HepG2 (cell line): ENCODE measurements around the gene TXNIP. TPM values are rescaled to one million over a fixed set of nuclear protein-coding genes. Genes with fewer than 3 reads are reported as not detected.

Source experiments
- CC2D1A ChIP-seq: sonication (generic); formaldehyde crosslinking; IDR thresholded peaks from 2 replicates; pipeline ENCODE4 v1.8.1; 2023; ENCODE audit warnings: mild to moderate bottlenecking, missing genetic modification reagents
- CREB1 ChIP-seq, 2 experiments: fragments of 450-650 bp in 1 of 2; IDR thresholded peaks; 2 replicates each; pipeline ENCODE4 v1.6.1; 2016 to 2017; ENCODE audit warnings: control low read depth in 1 of 2, mild to moderate bottlenecking in 1 of 2, missing compliant biosample characterization in 1 of 2, missing genetic modification characterization in 1 of 2
- ETV5 ChIP-seq: IDR thresholded peaks from 2 replicates; pipeline ENCODE4 v1.6.1; 2018; ENCODE audit warnings: missing biosample characterization, missing genetic modification reagents, inconsistent platforms, borderline replicate concordance
- FOXA3 ChIP-seq: IDR thresholded peaks from 2 replicates; pipeline ENCODE4 v1.6.1; 2016; ENCODE audit warnings: missing genetic modification reagents, missing compliant biosample characterization
- FOXK1 ChIP-seq: sonication (generic); formaldehyde crosslinking; IDR thresholded peaks from 2 replicates; pipeline ENCODE4 v1.4.0; 2020; ENCODE audit warnings: low read depth, missing genetic modification reagents, borderline replicate concordance
- GATAD2A ChIP-seq: IDR thresholded peaks from 2 replicates; pipeline ENCODE4 v1.6.1; 2016
- HNF4G ChIP-seq, 2 experiments: sonication (generic) in 1 of 2; formaldehyde crosslinking in 1 of 2; IDR thresholded peaks; 2 replicates each; pipeline versions ENCODE4 v1.4.0 to v1.6.1; 2011 to 2020; ENCODE audit warnings: borderline replicate concordance in 2 of 2, low read depth in 2 of 2, mild to moderate bottlenecking in 2 of 2, low read length in 1 of 2, missing genetic modification reagents in 1 of 2, moderate library complexity in 1 of 2
- HNRNPLL ChIP-seq: fragments of 200-400 bp; formaldehyde crosslinking; IDR thresholded peaks from 2 replicates; pipeline ENCODE4 v1.6.1; 2017; ENCODE audit warnings: mild to moderate bottlenecking, low read depth, low read length; ENCODE audit not compliant: poor library complexity, severe bottlenecking
- KDM3A ChIP-seq: IDR thresholded peaks from 2 replicates; pipeline ENCODE4 v1.6.1; 2018; ENCODE audit warnings: low read depth, missing compliant biosample characterization
- NBN ChIP-seq: fragments of 450-650 bp; conservative IDR thresholded peaks from 2 replicates; pipeline ENCODE4 v1.6.1; 2017
- PPARG ChIP-seq: conservative IDR thresholded peaks from 2 replicates; pipeline ENCODE4 v1.6.1; 2016; ENCODE audit warnings: missing biosample characterization, missing genetic modification reagents
- SAP130 ChIP-seq: IDR thresholded peaks from 2 replicates; pipeline ENCODE4 v1.6.1; 2016; ENCODE audit warnings: low read depth
- SMAD3 ChIP-seq: sonication (generic); formaldehyde crosslinking; IDR thresholded peaks from 2 replicates; pipeline ENCODE4 v1.4.0; 2020; ENCODE audit warnings: missing genetic modification reagents
- SMC3 ChIP-seq: IDR thresholded peaks from 2 replicates; pipeline ENCODE4 v1.6.1; 2011; ENCODE audit warnings: low read length, improper control_type of control experiment
- SNRNP70 ChIP-seq: fragments of 200-400 bp; formaldehyde crosslinking; IDR thresholded peaks from 2 replicates; pipeline ENCODE4 v1.6.1; 2017; ENCODE audit warnings: mild to moderate bottlenecking, low read depth, low read length, moderate library complexity
- SOX6 ChIP-seq, 2 experiments: fragments of 450-650 bp in 1 of 2; sonication (generic) in 1 of 2; formaldehyde crosslinking in 1 of 2; IDR thresholded peaks; 2 replicates each; pipeline versions ENCODE4 v1.4.0 to v1.6.1; 2017 to 2020; ENCODE audit warnings: antibody characterized with exemption in 1 of 2, mild to moderate bottlenecking in 1 of 2, missing genetic modification reagents in 1 of 2
- TAF15 ChIP-seq: fragments of 200-400 bp; formaldehyde crosslinking; IDR thresholded peaks from one replicate; pipeline ENCODE4 v1.6.1; 2018; ENCODE audit warnings: mild to moderate bottlenecking, low read depth, low read length; ENCODE audit not compliant: poor library complexity, severe bottlenecking
- TEAD3 ChIP-seq: optimal IDR thresholded peaks from 2 replicates; pipeline ENCODE3; 2016; ENCODE audit warnings: borderline replicate concordance
- ZNF121 ChIP-seq: sonication (generic); formaldehyde crosslinking; IDR thresholded peaks from 2 replicates; pipeline ENCODE4 v1.5.0; 2020; ENCODE audit warnings: mild to moderate bottlenecking, missing genetic modification reagents
- ZNF224 ChIP-seq: sonication (generic); formaldehyde crosslinking; IDR thresholded peaks from 2 replicates; pipeline ENCODE4 v1.5.0; 2020; ENCODE audit warnings: mild to moderate bottlenecking, missing genetic modification reagents
- ZNF343 ChIP-seq: sonication (generic); formaldehyde crosslinking; IDR thresholded peaks from 2 replicates; pipeline ENCODE4 v1.4.0; 2020; ENCODE audit warnings: mild to moderate bottlenecking, missing genetic modification reagents
- polyA plus RNA-seq, 8 experiments: library from polyadenylated mRNA; depleted of rRNA in 3 of 8; stranded (reverse) in 7 of 8; unstranded in 1 of 8; fragments of >200 nt; fragmentation: Illumina TruSeq in 4 of 8; extraction: Trizol in 4 of 8; gene quantifications; 2 replicates each; pipeline versions ENCODE4 v1.2.1 to v1.2.3, GENCODE V29; 2011 to 2016; ENCODE audit warnings: low read depth in 4 of 8, missing spikeins in 1 of 8, mixed read lengths in 1 of 8; ENCODE audit not compliant: insufficient read depth in 1 of 8
- total RNA-seq, 5 experiments: library from RNA; depleted of rRNA; stranded (reverse); fragments of >200 nt; fragmentation: Illumina TruSeq; extraction: Trizol; gene quantifications; 2 replicates each; pipeline ENCODE4 v1.2.3, GENCODE V29; 2016; ENCODE audit warnings: low read depth in 1 of 5
- TF ChIP-seq, protein P1 (sequence below): sonication (generic); formaldehyde crosslinking; IDR thresholded peaks from 2 replicates; pipeline ENCODE4 v1.9.0; 2021; ENCODE audit warnings: missing genetic modification reagents, borderline replicate concordance
- TF ChIP-seq, protein P2 (sequence below): sonication (generic); formaldehyde crosslinking; IDR thresholded peaks from 2 replicates; pipeline ENCODE4 v1.5.1; 2020; ENCODE audit warnings: mild to moderate bottlenecking, missing genetic modification reagents, borderline replicate concordance
- TF ChIP-seq, protein P3 (sequence below): sonication (generic); IDR thresholded peaks from 2 replicates; pipeline ENCODE4 v1.6.1; 2016; ENCODE audit warnings: low read depth, borderline replicate concordance

TXNIP gene
- total and polyA plus RNA-seq, 2 of the 13 experiments (the other 11 are each of a cell fraction or from before 2014, with no cell fraction given) = 24.4 to 237 TPM

DNA sequence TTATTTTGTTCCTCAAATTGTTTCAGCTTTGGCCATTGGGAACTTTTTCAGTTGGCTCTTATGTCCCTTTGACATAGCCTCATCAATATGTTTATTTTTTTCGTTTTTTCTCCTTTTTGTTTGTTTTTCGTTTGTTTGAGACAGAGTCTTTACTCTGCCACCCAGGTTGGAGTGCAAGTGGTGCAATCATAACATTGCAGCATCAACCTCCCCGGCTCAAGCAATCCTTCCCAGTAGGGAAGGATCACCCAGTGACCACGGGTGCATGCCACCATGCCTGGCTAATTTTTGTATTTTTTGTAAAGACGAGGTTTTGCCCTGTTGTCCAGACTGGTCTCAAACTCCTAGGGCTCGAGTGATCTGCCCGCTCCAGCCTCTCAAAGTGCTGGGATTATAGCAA, 23.8 kb downstream of the TXNIP start (continued):
- TF ChIP-seq ZNF121 (CRISPR knock-in tag) (no peak), SMAD3 (CRISPR knock-in tag) (peak; percentile 93), ZNF343 (CRISPR knock-in tag) (no peak), KDM3A (CRISPR knock-in tag) (0 out of 2 replicates have a peak, but pooled peaks have one; percentile 32), TEAD3 (CRISPR knock-in tag) (peak; percentile 54), CC2D1A (no peak), CREB1 (IDR thresholded peaks at IDR 0.05) (no peak), CREB1 (CRISPR knock-in tag; IDR thresholded peaks at IDR 0.05) (peak; percentile 25; the same call in 1 of the 2 replicates), SNRNP70 (no peak), FOXK1 (peak; percentile 78; the same call in 1 of the 2 replicates), FOXA3 (peak; percentile 77; the same call in 1 of the 2 replicates), SAP130 (CRISPR knock-in tag) (peak; percentile 45; the same call in 1 of the 2 replicates), HNRNPLL (no peak), TAF15 (no peak), SMC3 (peak; percentile 39), ETV5 (peak; percentile 14; the same call in 1 of the 2 replicates), NBN (no peak), PPARG (CRISPR knock-in tag) (0 out of 2 replicates have a peak, but pooled peaks have one; percentile 27), GATAD2A (peak; percentile 91), ZNF224 (CRISPR knock-in tag) (no peak), HNF4G (IDR thresholded peaks at IDR 0.05; ENCODE audit: borderline replicate concordance, low read depth, low read length) (peak; percentile 33; the same call in 1 of the 2 replicates), HNF4G (CRISPR knock-in tag; IDR thresholded peaks at IDR 0.05; ENCODE audit: borderline replicate concordance, low read depth) (no peak), SOX6 (IDR thresholded peaks at IDR 0.05) (no peak), SOX6 (CRISPR knock-in tag; IDR thresholded peaks at IDR 0.05) (peak; percentile 80)
- TF ChIP-seq, protein P1, sequence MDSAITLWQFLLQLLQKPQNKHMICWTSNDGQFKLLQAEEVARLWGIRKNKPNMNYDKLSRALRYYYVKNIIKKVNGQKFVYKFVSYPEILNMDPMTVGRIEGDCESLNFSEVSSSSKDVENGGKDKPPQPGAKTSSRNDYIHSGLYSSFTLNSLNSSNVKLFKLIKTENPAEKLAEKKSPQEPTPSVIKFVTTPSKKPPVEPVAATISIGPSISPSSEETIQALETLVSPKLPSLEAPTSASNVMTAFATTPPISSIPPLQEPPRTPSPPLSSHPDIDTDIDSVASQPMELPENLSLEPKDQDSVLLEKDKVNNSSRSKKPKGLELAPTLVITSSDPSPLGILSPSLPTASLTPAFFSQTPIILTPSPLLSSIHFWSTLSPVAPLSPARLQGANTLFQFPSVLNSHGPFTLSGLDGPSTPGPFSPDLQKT = no peak
- TF ChIP-seq, protein P2, sequence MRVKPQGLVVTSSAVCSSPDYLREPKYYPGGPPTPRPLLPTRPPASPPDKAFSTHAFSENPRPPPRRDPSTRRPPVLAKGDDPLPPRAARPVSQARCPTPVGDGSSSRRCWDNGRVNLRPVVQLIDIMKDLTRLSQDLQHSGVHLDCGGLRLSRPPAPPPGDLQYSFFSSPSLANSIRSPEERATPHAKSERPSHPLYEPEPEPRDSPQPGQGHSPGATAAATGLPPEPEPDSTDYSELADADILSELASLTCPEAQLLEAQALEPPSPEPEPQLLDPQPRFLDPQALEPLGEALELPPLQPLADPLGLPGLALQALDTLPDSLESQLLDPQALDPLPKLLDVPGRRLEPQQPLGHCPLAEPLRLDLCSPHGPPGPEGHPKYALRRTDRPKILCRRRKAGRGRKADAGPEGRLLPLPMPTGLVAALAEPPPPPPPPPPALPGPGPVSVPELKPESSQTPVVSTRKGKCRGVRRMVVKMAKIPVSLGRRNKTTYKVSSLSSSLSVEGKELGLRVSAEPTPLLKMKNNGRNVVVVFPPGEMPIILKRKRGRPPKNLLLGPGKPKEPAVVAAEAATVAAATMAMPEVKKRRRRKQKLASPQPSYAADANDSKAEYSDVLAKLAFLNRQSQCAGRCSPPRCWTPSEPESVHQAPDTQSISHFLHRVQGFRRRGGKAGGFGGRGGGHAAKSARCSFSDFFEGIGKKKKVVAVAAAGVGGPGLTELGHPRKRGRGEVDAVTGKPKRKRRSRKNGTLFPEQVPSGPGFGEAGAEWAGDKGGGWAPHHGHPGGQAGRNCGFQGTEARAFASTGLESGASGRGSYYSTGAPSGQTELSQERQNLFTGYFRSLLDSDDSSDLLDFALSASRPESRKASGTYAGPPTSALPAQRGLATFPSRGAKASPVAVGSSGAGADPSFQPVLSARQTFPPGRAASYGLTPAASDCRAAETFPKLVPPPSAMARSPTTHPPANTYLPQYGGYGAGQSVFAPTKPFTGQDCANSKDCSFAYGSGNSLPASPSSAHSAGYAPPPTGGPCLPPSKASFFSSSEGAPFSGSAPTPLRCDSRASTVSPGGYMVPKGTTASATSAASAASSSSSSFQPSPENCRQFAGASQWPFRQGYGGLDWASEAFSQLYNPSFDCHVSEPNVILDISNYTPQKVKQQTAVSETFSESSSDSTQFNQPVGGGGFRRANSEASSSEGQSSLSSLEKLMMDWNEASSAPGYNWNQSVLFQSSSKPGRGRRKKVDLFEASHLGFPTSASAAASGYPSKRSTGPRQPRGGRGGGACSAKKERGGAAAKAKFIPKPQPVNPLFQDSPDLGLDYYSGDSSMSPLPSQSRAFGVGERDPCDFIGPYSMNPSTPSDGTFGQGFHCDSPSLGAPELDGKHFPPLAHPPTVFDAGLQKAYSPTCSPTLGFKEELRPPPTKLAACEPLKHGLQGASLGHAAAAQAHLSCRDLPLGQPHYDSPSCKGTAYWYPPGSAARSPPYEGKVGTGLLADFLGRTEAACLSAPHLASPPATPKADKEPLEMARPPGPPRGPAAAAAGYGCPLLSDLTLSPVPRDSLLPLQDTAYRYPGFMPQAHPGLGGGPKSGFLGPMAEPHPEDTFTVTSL (CRISPR knock-in tag) = peak; percentile 81
- TF ChIP-seq, protein P3, sequence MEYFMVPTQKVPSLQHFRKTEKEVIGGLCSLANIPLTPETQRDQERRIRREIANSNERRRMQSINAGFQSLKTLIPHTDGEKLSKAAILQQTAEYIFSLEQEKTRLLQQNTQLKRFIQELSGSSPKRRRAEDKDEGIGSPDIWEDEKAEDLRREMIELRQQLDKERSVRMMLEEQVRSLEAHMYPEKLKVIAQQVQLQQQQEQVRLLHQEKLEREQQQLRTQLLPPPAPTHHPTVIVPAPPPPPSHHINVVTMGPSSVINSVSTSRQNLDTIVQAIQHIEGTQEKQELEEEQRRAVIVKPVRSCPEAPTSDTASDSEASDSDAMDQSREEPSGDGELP = no peak
